GM23248 (cell line): ENCODE measurements around the gene MIGA2.

Source experiments
- EZH2 ChIP-seq: fragments of 200-600 bp; sonication (generic); IDR thresholded peaks from 2 replicates; pipeline ENCODE4 v1.6.1; 2018; ENCODE audit warnings: antibody characterized with exemption, mild to moderate bottlenecking; ENCODE audit not compliant: insufficient read depth, poor library complexity, severe bottlenecking
- EZH2phosphoT487 ChIP-seq: fragments of 200-600 bp; sonication (generic); IDR thresholded peaks from 2 replicates; pipeline ENCODE4 v1.6.1; 2018; ENCODE audit warnings: antibody characterized with exemption, moderate library complexity, mild to moderate bottlenecking, low read depth; ENCODE audit not compliant: insufficient read depth

DNA sequence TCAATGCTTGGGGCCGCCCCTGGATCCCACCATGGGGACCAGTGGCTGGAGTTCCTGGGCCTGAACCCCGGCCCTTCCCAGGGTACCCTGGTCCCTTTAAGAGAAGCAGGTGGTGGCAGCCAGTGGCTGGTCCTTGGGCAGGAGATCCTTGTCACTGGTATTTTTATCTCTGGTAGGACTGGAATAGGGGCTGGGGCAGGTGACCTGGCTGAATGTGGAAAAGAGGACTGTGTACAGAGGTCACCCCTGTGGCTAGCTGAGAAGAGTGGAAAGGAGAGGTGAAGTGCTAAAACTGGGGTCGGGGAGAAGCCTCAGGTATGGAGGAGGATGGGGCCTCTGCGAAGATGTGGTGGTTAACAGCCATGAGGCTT lies 67.2 kb downstream of the MIGA2 start:
- no peak for TF ChIP-seq EZH2
- no peak for TF ChIP-seq EZH2phosphoT487
